SJCRH30 (cell line): Measurements from ENCODE around the gene SV2B. TPM values are rescaled to one million over a fixed set of nuclear protein-coding genes. Genes with fewer than 3 reads are reported as not detected.

Experiments
- DNase-seq, 2 experiments: peaks; one replicate each; pipeline ENCODE4 v3.0.0-alpha.2; 2015 to 2020
- H3K27ac ChIP-seq: fragments of 250-450 bp; sonication (Bioruptor Pico); 2 replicates; pipeline ENCODE4 v1.5.1; 2020; ENCODE audit warnings: mild to moderate bottlenecking, moderate library complexity
- H3K27me3 ChIP-seq: fragments of 250-450 bp; sonication (Bioruptor Pico); 2 replicates; pipeline ENCODE4 v1.5.1; 2020; ENCODE audit warnings: mild to moderate bottlenecking, moderate library complexity
- H3K36me3 ChIP-seq: fragments of 250-450 bp; sonication (Bioruptor Pico); 2 replicates; pipeline ENCODE4 v1.5.1; 2020; ENCODE audit warnings: mild to moderate bottlenecking, moderate library complexity
- H3K4me1 ChIP-seq: fragments of 250-450 bp; sonication (Bioruptor Pico); 2 replicates; pipeline ENCODE4 v1.5.1; 2020; ENCODE audit warnings: mild to moderate bottlenecking, moderate library complexity
- H3K4me3 ChIP-seq: fragments of 250-450 bp; sonication (Bioruptor Pico); 2 replicates; pipeline ENCODE4 v1.5.1; 2020; ENCODE audit warnings: mild to moderate bottlenecking, moderate library complexity
- H3K9me3 ChIP-seq: fragments of 250-450 bp; sonication (Bioruptor Pico); replicated peaks from 2 replicates; pipeline ENCODE4 v1.5.1; 2020; ENCODE audit warnings: mild to moderate bottlenecking, moderate library complexity
- total RNA-seq: library from RNA; depleted of rRNA; stranded (reverse); fragments of >200 nt; shearing (Covaris generic); gene quantifications from 2 replicates; pipeline ENCODE4 v1.2.3, GENCODE V29; 2014; rRNA removed

SV2B gene
- not detected in 2 replicates for total RNA-seq

- H3K9me3 ChIP-seq = peaks cover 4% of the 10 kb centered on the region; the same call in 1 of the 2 replicates
- DNase-seq = no peak
- no peak within 1 kb of the TSS for H3K4me3 ChIP-seq
- peaks cover 12% of the 10 kb centered on the region for H3K27me3 ChIP-seq
- no peak within 1 kb of the TSS for H3K27ac ChIP-seq
- no peaks in the 10 kb centered on the region for H3K4me1 ChIP-seq
- no peaks in the 10 kb centered on the region for H3K36me3 ChIP-seq
These were observed at the start of gene SV2B for GRCh38 chr15:91099995-91100813. Gene SV2B (plus strand): TSS chr15:91100257. CDS start chr15:91226264, 126,007 bp downstream.

GRCh38 chr15:91051248-91051647 lies 48.8 kb upstream of the SV2B start:
- Histone ChIP-seq H3K4me1 (peaks cover 7% of the 10 kb centered on the region), H3K27me3 (no peaks in the 10 kb centered on the region; the same call in 1 of the 2 replicates), H3K4me3 (no peak overlapping the region), H3K27ac (no peak overlapping the region), H3K9me3 (peaks cover 4% of the 10 kb centered on the region), H3K36me3 (no peaks in the 10 kb centered on the region)
- DNase-seq = no peak

GRCh38 chr15:91054816-91055215 lies 45.2 kb upstream of the SV2B start:
- no peaks in the 10 kb centered on the region for H3K9me3 ChIP-seq
- no peaks in the 10 kb centered on the region for H3K36me3 ChIP-seq
- no peaks in the 10 kb centered on the region; the same call in 1 of the 2 replicates for H3K27me3 ChIP-seq
- no peak overlapping the region for H3K4me3 ChIP-seq
- DNase-seq = no peak
- H3K27ac ChIP-seq = no peak overlapping the region
- no peaks in the 10 kb centered on the region for H3K4me1 ChIP-seq

- Histone ChIP-seq H3K4me1 (no peaks in the 10 kb centered on the region), H3K27me3 (no peaks in the 10 kb centered on the region; the same call in 1 of the 2 replicates), H3K27ac (no peak overlapping the region), H3K36me3 (no peaks in the 10 kb centered on the region), H3K9me3 (no peaks in the 10 kb centered on the region), H3K4me3 (no peak overlapping the region)
- DNase-seq = peak; percentile 69 to 86
These were observed 44.3 kb upstream of the SV2B start for GRCh38 chr15:91055548-91056331.

- no peaks in the 10 kb centered on the region for H3K27me3 ChIP-seq
- no peak overlapping the region for H3K4me3 ChIP-seq
- DNase-seq = no peak
- no peak overlapping the region for H3K27ac ChIP-seq
- H3K9me3 ChIP-seq = peaks cover 2% of the 10 kb centered on the region; the same call in 1 of the 2 replicates
- no peaks in the 10 kb centered on the region for H3K36me3 ChIP-seq
- H3K4me1 ChIP-seq = no peaks in the 10 kb centered on the region
These were observed 38.8 kb upstream of the SV2B start for GRCh38 chr15:91061230-91061629.

- Histone ChIP-seq H3K27me3 (peaks cover 2% of the 10 kb centered on the region; the same call in 1 of the 2 replicates), H3K27ac (no peak overlapping the region), H3K9me3 (peaks cover 2% of the 10 kb centered on the region; the same call in 1 of the 2 replicates), H3K36me3 (no peaks in the 10 kb centered on the region), H3K4me3 (no peak overlapping the region), H3K4me1 (no peaks in the 10 kb centered on the region)
- DNase-seq = no peak
These were observed 38.1 kb upstream of the SV2B start for GRCh38 chr15:91061997-91062396.

- Histone ChIP-seq H3K27me3 (peaks cover 2% of the 10 kb centered on the region; the same call in 1 of the 2 replicates), H3K9me3 (peaks cover 2% of the 10 kb centered on the region; the same call in 1 of the 2 replicates), H3K4me3 (no peak overlapping the region), H3K4me1 (no peaks in the 10 kb centered on the region), H3K27ac (no peak overlapping the region), H3K36me3 (no peaks in the 10 kb centered on the region)
- no peak for DNase-seq
These were observed 34.6 kb upstream of the SV2B start for GRCh38 chr15:91065505-91065904.

GRCh38 chr15:91067036-91067435 lies 33.0 kb upstream of the SV2B start:
- Histone ChIP-seq H3K27ac (no peak overlapping the region), H3K4me3 (no peak overlapping the region), H3K9me3 (peaks cover 2% of the 10 kb centered on the region; the same call in 1 of the 2 replicates), H3K27me3 (peaks cover 2% of the 10 kb centered on the region; the same call in 1 of the 2 replicates), H3K36me3 (no peaks in the 10 kb centered on the region), H3K4me1 (no peaks in the 10 kb centered on the region)
- no peak for DNase-seq

- H3K27ac ChIP-seq = no peak overlapping the region
- H3K4me1 ChIP-seq = no peaks in the 10 kb centered on the region
- no peak overlapping the region for H3K4me3 ChIP-seq
- H3K36me3 ChIP-seq = no peaks in the 10 kb centered on the region
- no peak for DNase-seq
- peaks cover 5% of the 10 kb centered on the region for H3K27me3 ChIP-seq
- peaks cover 2% of the 10 kb centered on the region; the same call in 1 of the 2 replicates for H3K9me3 ChIP-seq
These were observed 31.6 kb upstream of the SV2B start for GRCh38 chr15:91068436-91068835.

GRCh38 chr15:91068966-91069365 lies 31.1 kb upstream of the SV2B start:
- 0 out of 2 replicates have a peak, but pooled peaks cover 2% of the 10 kb centered on the region for H3K9me3 ChIP-seq
- peaks cover 5% of the 10 kb centered on the region for H3K27me3 ChIP-seq
- no peak for DNase-seq
- H3K27ac ChIP-seq = no peak overlapping the region
- H3K36me3 ChIP-seq = no peaks in the 10 kb centered on the region
- H3K4me1 ChIP-seq = no peaks in the 10 kb centered on the region
- H3K4me3 ChIP-seq = no peak overlapping the region

GRCh38 chr15:91070872-91071271 lies 29.2 kb upstream of the SV2B start:
- DNase-seq = no peak
- Histone ChIP-seq H3K36me3 (no peaks in the 10 kb centered on the region), H3K4me1 (peaks cover 9% of the 10 kb centered on the region), H3K9me3 (no peaks in the 10 kb centered on the region), H3K27me3 (peaks cover 5% of the 10 kb centered on the region), H3K4me3 (no peak overlapping the region), H3K27ac (no peak overlapping the region)

- no peak overlapping the region for H3K4me3 ChIP-seq
- DNase-seq = no peak
- H3K4me1 ChIP-seq = peaks cover 14% of the 10 kb centered on the region
- H3K36me3 ChIP-seq = no peaks in the 10 kb centered on the region
- H3K27me3 ChIP-seq = peaks cover 3% of the 10 kb centered on the region; the same call in 1 of the 2 replicates
- H3K27ac ChIP-seq = no peak overlapping the region
- no peaks in the 10 kb centered on the region for H3K9me3 ChIP-seq
These were observed 27.9 kb upstream of the SV2B start for GRCh38 chr15:91072161-91072560.

GRCh38 chr15:91073077-91073476 lies 27.0 kb upstream of the SV2B start:
- Histone ChIP-seq H3K4me3 (no peak overlapping the region), H3K4me1 (peaks cover 14% of the 10 kb centered on the region), H3K27me3 (peaks cover 3% of the 10 kb centered on the region; the same call in 1 of the 2 replicates), H3K27ac (no peak overlapping the region), H3K9me3 (no peaks in the 10 kb centered on the region), H3K36me3 (no peaks in the 10 kb centered on the region)
- no peak for DNase-seq

GRCh38 chr15:91073768-91074167 lies 26.3 kb upstream of the SV2B start:
- no peak overlapping the region for H3K4me3 ChIP-seq
- H3K9me3 ChIP-seq = no peaks in the 10 kb centered on the region
- H3K27ac ChIP-seq = no peak overlapping the region
- H3K27me3 ChIP-seq = peaks cover 3% of the 10 kb centered on the region; the same call in 1 of the 2 replicates
- DNase-seq = no peak
- peaks cover 14% of the 10 kb centered on the region for H3K4me1 ChIP-seq
- H3K36me3 ChIP-seq = no peaks in the 10 kb centered on the region

GRCh38 chr15:91075739-91076138 lies 24.3 kb upstream of the SV2B start:
- Histone ChIP-seq H3K36me3 (no peaks in the 10 kb centered on the region), H3K27ac (peak overlapping the region; percentile 13), H3K27me3 (peaks cover 6% of the 10 kb centered on the region; the same call in 1 of the 2 replicates), H3K4me3 (no peak overlapping the region), H3K9me3 (peaks cover 3% of the 10 kb centered on the region; the same call in 1 of the 2 replicates), H3K4me1 (peaks cover 14% of the 10 kb centered on the region)
- DNase-seq = peak; percentile 17 to 41
